Stomach (tissue), 9 donors: ENCODE results near the gene HOXC13. TPM values are rescaled to one million over a fixed set of nuclear protein-coding genes. Genes with fewer than 3 reads are reported as not detected.

ENCODE experiments used
- DNase-seq, 2 donors: peaks; one replicate each; pipeline versions ENCODE4 v3.0.0 to v3.0.0-alpha.2; 2013 to 2019
- H3K27ac ChIP-seq, 5 donors: fragments of 200-600 bp in 4 of 5; sonication (generic) in 4 of 5; one replicate each; pipeline ENCODE4 v1.5.1; 2013 to 2019; ENCODE audit warnings: mild to moderate bottlenecking in 1 of 5, moderate library complexity in 1 of 5
- H3K27me3 ChIP-seq, 3 donors: fragments of 200-600 bp; sonication (generic); one replicate each; pipeline ENCODE4 v1.5.1; 2017 to 2019; ENCODE audit warnings: mixed run types in 1 of 3
- H3K36me3 ChIP-seq, 4 donors: fragments of 200-600 bp; sonication (generic); 1 replicate in 3 of 4; 2 replicates in 1 of 4; pipeline ENCODE4 v1.5.1; 2016 to 2019
- H3K4me1 ChIP-seq, 4 donors: fragments of 200-600 bp; sonication (generic); one replicate each; pipeline ENCODE4 v1.5.1; 2016 to 2019
- H3K4me3 ChIP-seq, 4 donors: fragments of 200-600 bp; sonication (generic) in 3 of 4; one replicate each; pipeline ENCODE4 v1.5.1; 2016 to 2019; ENCODE audit warnings: mild to moderate bottlenecking in 1 of 4
- H3K9me3 ChIP-seq, 4 donors: fragments of 200-600 bp; sonication (generic); one replicate each; pipeline ENCODE4 v1.5.1; 2016 to 2019
- CTCF ChIP-seq, 7 experiments: fragments of 450-650 bp in 4 of 7; fragments of 200-600 bp in 3 of 7; sonication (generic) in 3 of 7; IDR thresholded peaks; one replicate each; pipeline ENCODE4 v1.5.1; 2016 to 2019; ENCODE audit warnings: antibody characterized with exemption in 7 of 7, control low read depth in 2 of 7, mild to moderate bottlenecking in 1 of 7
- EP300 ChIP-seq: sonication (generic); formaldehyde crosslinking; IDR thresholded peaks from one replicate; pipeline ENCODE4 v1.6.1; 2017; ENCODE audit warnings: antibody characterized with exemption
- POLR2A ChIP-seq, 4 donors: fragments of 450-650 bp; IDR thresholded peaks; one replicate each; pipeline ENCODE4 v1.6.1; 2016; ENCODE audit warnings: antibody characterized with exemption in 4 of 4, control low read depth in 2 of 4, mild to moderate bottlenecking in 1 of 4, moderate library complexity in 1 of 4
- POLR2AphosphoS5 ChIP-seq, 3 donors: sonication (generic); formaldehyde crosslinking; IDR thresholded peaks; one replicate each; pipeline ENCODE4 v1.6.1; 2016; ENCODE audit warnings: antibody characterized with exemption in 3 of 3
- WGBS, 5 donors: extraction: QIAGEN DNeasy Blood & Tissue Kit in 3 of 5; methylation state at CpG; one replicate each; pipeline versions ENCODE4 v1.1.5 to v1.1.7; 2013 to 2018; 5-methylcytosine and 5-hydroxymethylcytosine counted together
- intact Hi-C: fragments of 100-400 bp; cut with DNase I; formaldehyde crosslinking; loops from one replicate; pipeline ENCODE4 v1.15.1; 2023; ENCODE audit warnings: low total_unique reads
- polyA plus RNA-seq, 3 donors: library from polyadenylated mRNA; stranded (reverse); fragments of 200-250 nt; gene quantifications; one replicate each; pipeline ENCODE4 v1.2.3, GENCODE V29; 2013
- total RNA-seq, 5 donors: library from RNA; depleted of rRNA; stranded (reverse); fragments of >200 nt; gene quantifications; one replicate each; pipeline versions ENCODE4 v1.1.0 to v1.2.3, GENCODE V29; 2014 to 2016
- donor health status: healthy with polysubstance abuse.
- donor health status: Bipolar disorder and iron deficiency.
- donor health status: healthy.

Gene HOXC13
- total and polyA plus RNA-seq, 8 donors, result not detected

GRCh38 chr12:53952335-53952694 is 13.7 kb downstream of the HOXC13 start:
- Histone ChIP-seq H3K4me1 (peaks cover 8 to 51% (median 18%) of the 10 kb centered on the region in 4 donors), H3K36me3 (no peaks in the 10 kb centered on the region), H3K27ac (no peak overlapping the region), H3K27me3 (peaks cover 75 to 100% (median 100%) of the 10 kb centered on the region in 3 donors), H3K9me3 (peaks cover 0 to 10% (median 0%) of the 10 kb centered on the region in 4 donors), H3K4me3 (no peak overlapping the region)
- 6 to 20% (median 14%) methylated on average over 13 of the region's 13 CpGs for WGBS, 5 donors
- intact Hi-C loops, result no loop called here
- TF ChIP-seq POLR2A (IDR thresholded peaks at IDR 0.05), result no peak
- TF ChIP-seq CTCF (IDR thresholded peaks at IDR 0.05), result no peak
- TF ChIP-seq POLR2AphosphoS5 (IDR thresholded peaks at IDR 0.05), result no peak
- no peak for TF ChIP-seq EP300
- no peak for DNase-seq

GRCh38 chr12:53952871-53953734 is 14.5 kb downstream of the HOXC13 start:
- H3K36me3 ChIP-seq, result no peaks in the 10 kb centered on the region
- peaks cover 8 to 51% (median 18%) of the 10 kb centered on the region in 4 donors for H3K4me1 ChIP-seq
- TF ChIP-seq POLR2AphosphoS5 (IDR thresholded peaks at IDR 0.05), result no peak
- no peak for TF ChIP-seq CTCF (IDR thresholded peaks at IDR 0.05)
- no peak for TF ChIP-seq EP300
- no peak for TF ChIP-seq POLR2A (IDR thresholded peaks at IDR 0.05)
- no peak overlapping the region for H3K4me3 ChIP-seq
- H3K27me3 ChIP-seq, result peaks cover 81 to 100% (median 100%) of the 10 kb centered on the region in 3 donors
- 7 to 8% (median 7%) methylated on average over 32 to 38 of the region's 38 CpGs for WGBS, 5 donors
- peaks cover 0 to 10% (median 0%) of the 10 kb centered on the region in 4 donors for H3K9me3 ChIP-seq
- H3K27ac ChIP-seq, result no peak overlapping the region
- no peak for DNase-seq
- intact Hi-C loops, result no loop called here

- no peak for TF ChIP-seq CTCF (IDR thresholded peaks at IDR 0.05)
- TF ChIP-seq POLR2A (IDR thresholded peaks at IDR 0.05), result no peak
- no peak for TF ChIP-seq POLR2AphosphoS5 (IDR thresholded peaks at IDR 0.05)
- TF ChIP-seq EP300, result no peak
- Histone ChIP-seq H3K4me3 (peak overlapping the region in 1 of 4 donors; percentile 2), H3K9me3 (peaks cover 0 to 10% (median 0%) of the 10 kb centered on the region in 4 donors), H3K4me1 (peaks cover 8 to 51% (median 18%) of the 10 kb centered on the region in 4 donors), H3K27ac (no peak overlapping the region), H3K36me3 (no peaks in the 10 kb centered on the region), H3K27me3 (peaks cover 86 to 100% (median 100%) of the 10 kb centered on the region in 3 donors)
- DNase-seq, result no peak
- WGBS, 5 donors, result 7 to 10% (median 8%) methylated on average over 15 to 19 of the region's 19 CpGs
- intact Hi-C loops, result no loop called here
Measured at GRCh38 chr12:53953831-53954693, 15.4 kb downstream of the HOXC13 start.

- H3K27ac ChIP-seq, result no peak within 1 kb of the TSS
- H3K36me3 ChIP-seq, result no peaks in the 10 kb centered on the region
- peaks cover 88 to 100% (median 100%) of the 10 kb centered on the region in 3 donors for H3K27me3 ChIP-seq
- intact Hi-C loops, result no loop called here
- H3K9me3 ChIP-seq, result peaks cover 0 to 10% (median 0%) of the 10 kb centered on the region in 4 donors
- peaks cover 8 to 51% (median 18%) of the 10 kb centered on the region in 4 donors for H3K4me1 ChIP-seq
- no peak for DNase-seq
- peak within 1 kb of the TSS in 1 of 4 donors; percentile 2 for H3K4me3 ChIP-seq
- WGBS, 5 donors, result 3 to 7% (median 6%) methylated on average over 12 to 20 of the region's 20 CpGs
- TF ChIP-seq POLR2A (IDR thresholded peaks at IDR 0.05) (no peak), CTCF (IDR thresholded peaks at IDR 0.05) (no peak), EP300 (no peak), POLR2AphosphoS5 (IDR thresholded peaks at IDR 0.05) (no peak)
Measured at GRCh38 chr12:53954694-53955035, 16.0 kb downstream of the HOXC13 start, which contains the start of gene HOXC12. HOXC12 (plus strand) TSS chr12:53954903; CDS start chr12:53954930, 27 bp downstream.
